ENCODE measurements around the gene CUL7.

The CUL7 gene

DNA sequence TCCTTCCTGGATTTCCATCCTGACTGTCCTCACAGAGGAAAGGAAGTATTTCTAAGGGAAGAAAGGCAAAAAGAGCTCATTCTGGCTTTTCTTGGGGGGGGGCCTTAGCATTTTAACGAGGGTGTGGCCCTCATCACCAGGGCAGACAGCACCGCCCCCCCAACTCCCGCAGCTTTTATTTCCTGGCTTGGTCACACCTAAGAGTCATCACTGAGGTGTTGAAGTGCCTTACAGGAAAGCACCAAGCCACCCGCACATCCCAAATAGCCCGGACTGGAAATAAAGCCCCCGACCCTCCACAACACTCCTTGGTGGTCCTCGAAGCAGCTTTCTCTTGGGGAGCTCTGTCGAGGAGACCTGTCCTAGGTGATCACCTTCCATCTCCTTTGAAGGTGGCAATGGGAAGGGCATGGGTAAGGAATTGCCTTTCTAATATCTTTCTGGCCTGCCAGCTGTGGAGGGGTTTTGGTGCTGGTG, 23.7 kb upstream of the CUL7 start:
- no peak for DNase-seq (ENCODE audit: low read depth)

DNA sequence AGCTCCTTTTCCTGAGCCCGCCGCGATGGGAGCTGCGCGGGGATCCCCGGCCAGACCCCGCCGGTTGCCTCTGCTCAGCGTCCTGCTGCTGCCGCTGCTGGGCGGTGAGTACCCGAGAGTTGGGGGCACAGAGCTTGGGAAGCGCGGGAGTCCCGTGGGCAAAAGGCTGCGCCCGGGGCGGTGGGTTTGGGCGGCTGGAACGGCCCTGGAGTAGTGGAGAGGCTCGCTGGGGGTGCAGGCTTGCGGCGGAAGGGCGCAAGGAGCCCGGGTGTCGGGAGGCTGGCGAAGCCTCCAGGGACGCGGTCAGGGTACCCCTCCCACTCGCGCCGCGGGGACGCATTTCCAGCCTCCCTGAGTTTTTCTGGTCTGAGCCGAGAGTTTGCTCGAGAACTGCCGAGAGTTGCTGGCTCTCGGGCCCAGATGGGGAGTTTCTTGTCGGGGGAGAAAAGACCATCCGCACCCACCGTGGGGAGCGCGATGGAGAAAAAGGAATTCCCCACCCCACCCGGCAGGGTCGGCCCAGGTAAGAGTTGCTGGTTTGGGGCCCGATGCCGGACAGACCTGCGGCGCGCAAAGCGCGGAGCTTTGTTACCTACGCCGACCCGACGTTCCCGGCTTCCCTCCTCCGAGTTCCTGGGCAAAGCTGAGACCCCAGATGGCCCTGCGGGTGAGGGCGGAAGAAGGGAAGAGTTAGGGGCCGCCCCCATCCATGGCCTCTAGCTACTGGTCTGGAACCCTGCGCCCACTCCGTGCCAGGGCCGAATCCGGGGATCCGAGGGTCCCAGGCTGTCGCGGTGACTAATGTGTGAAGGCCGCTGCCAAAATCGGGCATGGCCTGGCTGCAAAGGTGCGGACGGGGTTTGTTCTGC, 23.0 kb upstream of the CUL7 start:
- DNase-seq (ENCODE audit: low read depth), result no peak

DNA sequence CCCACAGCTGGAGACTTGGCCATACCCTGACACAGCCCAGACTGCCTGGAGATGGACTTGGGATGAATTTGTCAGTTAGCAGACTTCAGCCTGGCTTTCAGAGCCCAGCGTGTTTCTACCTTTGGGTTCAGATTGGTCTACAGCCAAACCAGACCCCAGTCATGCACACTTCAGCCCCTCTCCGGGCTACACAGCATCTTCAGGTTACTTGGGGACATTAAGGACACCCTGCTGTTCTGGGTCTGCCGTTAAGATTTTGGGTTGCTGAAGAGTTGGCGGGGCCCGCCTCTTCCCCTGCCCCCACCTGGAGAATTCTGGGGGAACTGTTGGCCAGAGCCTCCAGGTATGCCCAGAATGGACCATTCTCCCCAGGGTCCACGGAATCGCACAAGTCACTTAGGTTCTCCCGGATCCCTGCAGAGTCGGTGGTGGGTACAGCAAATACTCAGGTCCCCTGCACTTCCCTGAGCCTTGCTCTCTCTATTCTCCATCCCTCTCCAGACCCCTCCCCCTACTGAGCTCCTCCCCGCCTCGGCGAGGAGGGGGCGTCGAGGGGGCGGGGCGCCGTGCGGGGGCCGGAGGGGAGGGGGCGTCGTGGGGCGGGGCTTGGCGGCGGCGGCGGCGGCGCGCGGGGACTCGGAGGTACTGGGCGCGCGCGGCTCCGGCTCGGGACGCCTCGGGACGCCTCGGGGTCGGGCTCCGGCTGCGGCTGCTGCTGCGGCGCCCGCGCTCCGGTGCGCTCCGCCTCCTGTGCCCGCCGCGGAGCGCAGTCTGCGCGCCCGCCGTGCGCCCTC, 22.2 kb upstream of the CUL7 start, which contains the start of gene PTK7:
Gene PTK7 (plus strand): TSS at position 645 of the 794 bp plus-strand sequence. CDS start 175 bp downstream, outside the sequence.
- DNase-seq (ENCODE audit: low read depth), result no peak

DNA sequence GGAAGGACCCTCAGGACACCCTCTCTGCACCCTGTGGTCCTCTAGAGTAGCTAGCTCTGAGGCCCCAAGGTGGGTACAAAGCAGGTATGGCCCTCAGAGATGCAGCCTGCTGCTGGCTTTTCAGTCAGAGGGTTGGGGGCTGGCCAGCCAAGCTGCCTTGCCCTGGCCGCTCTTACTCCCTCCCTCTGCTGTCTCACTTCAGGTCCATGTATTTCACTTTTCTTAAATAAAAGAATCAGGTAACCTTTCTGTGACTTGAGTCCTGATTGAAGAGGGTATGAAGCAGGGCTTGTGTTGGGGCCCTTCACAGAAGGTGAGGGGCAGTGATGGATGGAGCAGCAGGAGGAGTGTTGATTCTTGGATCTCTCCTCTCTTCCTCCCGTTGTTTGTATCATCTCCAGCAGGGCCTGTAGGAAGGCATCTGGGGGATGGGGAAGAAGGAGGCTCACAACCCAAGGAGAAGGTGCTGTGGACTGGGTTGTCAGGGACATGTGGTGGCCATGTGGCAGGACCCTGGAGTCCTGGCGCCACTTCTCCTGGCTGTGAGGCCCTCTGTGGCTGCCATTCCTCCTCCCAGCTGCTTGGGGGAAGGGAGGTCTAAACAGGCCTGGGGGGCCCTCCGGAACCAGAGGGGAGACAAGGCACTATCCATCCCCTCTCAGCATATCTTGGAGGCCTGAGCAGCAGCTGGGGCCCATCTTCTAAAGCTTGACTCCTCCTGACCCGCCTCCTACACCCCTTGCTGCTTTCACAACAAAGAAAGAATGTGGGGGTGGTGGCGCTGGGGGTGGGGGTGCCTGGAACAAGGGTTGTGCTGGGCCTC, 21.4 kb upstream of the CUL7 start:
- DNase-seq (ENCODE audit: low read depth), result peak; percentile 63

DNA sequence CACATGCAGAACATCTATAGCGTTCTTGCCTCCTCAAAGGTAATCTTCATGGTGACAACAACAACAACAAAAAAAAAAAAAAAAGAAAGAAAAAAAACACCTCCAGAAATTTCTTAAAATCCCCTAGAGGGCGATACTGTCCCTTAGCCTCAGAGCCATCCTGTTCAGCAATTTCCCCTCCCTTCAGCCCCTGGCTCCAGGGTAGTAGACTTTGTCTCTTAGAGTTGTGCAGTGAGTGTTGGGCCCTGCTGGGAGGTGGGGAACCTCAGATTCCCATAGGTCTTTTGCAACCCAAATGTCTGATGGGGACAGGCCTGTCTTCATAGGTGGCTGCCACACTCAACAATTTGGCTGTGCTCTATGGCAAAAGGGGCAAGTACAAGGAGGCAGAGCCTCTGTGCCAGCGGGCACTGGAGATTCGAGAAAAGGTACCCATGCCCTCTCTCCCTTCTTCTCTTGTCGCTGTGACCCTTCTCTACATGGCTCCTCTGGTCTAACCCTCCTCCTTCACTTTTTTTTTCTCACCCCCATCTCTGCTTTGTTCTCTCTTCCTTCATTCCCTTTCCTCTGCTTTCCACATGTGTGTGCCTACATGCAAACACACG, 16.5 kb upstream of the CUL7 start:
- no peak for DNase-seq (ENCODE audit: low read depth)

DNA sequence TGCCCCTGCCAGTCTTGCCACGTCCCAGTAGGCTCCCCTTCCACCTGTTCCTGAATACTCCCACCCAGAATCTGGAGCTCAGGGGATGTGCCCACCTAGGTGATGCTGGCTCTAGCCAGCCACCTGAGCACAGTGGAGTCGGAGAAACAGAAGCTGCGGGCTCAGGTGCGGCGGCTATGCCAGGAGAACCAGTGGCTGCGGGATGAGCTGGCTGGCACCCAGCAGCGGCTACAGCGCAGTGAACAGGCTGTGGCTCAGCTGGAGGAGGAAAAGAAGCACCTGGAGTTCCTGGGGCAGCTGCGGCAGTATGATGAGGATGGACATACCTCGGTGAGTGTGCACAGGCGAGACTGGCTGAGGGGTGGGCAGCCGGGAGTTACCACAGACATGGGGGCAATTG, 9.2 kb upstream of the CUL7 start:
- no peak for DNase-seq (ENCODE audit: low read depth)

DNA sequence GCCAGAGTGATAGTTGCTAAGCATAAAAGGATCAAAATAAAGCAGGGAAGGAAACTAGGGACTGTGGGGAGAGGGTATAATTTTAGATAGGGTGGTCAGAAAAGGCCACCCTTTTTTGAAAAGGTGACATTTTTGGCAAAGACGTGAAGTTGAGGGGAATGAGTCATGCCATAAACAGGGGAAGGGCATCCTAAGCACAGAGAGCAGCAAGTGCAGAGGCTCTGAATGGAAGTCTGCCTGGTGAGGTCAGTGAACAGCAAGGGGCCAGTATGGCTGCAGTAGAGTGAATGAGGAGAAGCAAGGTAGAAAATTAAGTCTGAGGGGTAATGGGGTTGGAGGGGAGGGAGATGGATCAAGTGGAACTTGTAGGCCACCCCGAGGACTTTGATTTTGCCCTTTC, 8.2 kb upstream of the CUL7 start:
- DNase-seq (ENCODE audit: low read depth), result no peak

DNA sequence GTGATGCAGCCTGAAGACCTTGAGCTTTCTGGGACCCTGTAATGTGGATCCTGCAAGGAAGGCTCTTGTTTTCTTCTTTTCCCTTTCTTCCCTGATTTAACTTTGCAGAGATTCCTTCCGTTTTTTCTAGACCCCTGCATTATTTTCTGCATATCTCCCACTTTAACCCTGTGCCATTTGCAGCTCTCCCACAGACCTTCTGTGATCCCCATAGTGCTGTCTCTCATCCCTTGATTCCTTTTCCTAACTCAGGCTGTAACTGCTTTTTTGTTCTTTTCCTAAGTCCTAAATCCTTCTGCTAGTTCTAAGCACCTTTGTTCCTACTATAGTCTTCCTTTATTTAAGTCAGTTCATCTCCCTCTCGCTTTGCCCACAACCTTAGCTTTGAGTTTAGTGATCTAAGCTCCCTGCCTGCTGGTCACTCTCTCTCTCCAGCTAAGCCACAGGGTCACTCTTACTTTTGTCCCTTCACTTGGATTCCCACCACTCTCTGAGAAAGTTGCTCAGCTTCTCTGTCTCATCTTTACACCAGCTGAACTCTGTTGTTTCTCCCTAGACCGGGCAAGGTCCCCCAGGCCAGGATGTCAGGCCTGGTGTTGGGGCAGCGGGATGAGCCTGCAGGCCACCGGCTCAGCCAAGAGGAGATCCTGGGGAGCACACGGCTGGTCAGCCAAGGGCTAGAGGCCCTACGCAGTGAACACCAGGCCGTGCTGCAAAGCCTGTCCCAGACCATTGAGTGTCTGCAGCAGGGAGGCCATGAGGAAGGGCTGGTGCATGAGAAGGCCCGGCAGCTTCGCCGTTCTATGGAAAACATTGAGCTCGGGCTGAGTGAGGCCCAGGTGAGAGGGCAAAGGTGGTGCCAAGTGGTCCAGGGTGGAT, 7.3 kb upstream of the CUL7 start:
- no peak for DNase-seq (ENCODE audit: low read depth)

DNA sequence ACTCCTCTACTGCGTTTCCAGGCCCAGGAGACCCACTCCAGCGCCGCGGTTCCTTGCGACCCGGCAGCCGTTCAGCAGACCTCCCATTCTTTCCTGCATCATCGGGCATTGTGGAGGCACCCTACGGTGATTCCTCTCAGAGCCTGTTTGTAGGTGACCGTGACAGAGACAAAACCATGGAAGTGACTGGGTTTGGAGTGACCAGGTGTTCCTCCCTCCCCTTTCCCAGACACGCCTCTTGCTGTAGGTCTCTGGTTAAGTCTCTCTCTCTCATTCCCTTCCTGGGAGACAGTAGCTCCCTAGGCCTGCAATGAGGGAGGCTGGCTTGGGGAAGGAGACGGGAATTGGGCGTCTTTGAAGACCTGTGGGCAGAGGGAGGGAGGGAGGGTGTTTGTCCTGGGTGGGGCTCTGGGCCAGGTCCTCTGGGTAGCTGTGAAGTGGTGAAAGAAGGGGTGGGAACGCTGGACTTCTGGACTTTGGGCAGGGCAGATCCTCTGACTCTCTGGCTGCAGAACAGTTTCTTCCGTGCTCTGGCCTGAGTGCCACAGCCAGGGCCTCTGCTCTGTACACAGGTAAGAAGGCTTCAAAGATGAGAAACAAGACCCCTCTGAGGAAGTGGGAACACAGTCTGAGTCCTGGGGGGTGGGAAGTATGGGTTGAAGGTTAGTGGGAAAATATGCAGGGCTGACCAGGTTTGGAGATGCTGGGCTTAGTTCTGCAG, 6.5 kb upstream of the CUL7 start:
- no peak for DNase-seq (ENCODE audit: low read depth)

DNA sequence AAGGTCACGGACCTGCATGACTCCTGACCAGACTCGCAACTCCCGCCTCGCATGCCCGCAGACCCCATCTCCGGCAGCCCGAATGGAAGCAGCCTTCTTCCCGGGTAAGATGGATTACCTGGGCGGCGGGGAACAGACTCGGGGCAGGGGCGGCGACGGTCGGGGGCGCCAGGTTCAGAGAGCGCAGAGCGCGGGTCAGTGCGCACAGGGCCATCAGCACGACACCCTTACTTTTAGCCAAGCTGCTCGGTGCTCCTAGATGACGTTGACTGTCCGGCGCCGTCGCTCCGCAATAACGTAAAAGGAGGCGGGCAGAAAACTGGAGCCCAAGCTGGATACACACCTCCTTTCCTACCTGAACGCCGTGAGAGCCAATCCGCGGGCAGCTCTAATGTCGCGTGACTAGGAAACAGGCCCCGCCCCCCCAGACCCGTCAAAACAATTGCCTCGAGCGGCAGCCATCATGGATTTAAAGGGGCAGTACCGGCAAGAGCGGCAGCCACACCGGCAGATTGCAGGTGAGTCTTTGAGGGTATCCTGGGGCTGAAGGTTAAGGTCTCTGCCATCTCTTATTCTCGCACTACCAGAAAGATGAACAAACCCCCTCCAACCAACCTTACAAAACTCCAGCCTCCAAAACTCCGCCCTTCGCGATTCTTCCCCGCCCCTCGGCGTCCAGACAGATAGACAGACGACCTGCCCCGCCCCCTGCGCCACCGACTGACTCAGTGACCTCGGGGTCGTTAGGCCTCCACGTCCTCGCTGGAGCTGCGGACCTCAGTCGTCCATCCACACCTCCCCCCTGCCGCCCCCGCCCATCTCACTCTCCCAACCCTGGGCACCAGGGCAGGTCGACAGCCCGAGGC, 5.8 kb upstream of the CUL7 start, which contains the start of the genes KLC4 and MRPL2:
Gene KLC4 (plus strand): TSS at position 464 of the 866 bp plus-strand sequence. CDS start 1,705 bp downstream, outside the sequence.
Gene MRPL2 (minus strand): TSS at position 267 of the 866 bp plus-strand sequence. CDS start 53 bp downstream, at position 214.
- peak; percentile 95 for DNase-seq (ENCODE audit: low read depth)

DNA sequence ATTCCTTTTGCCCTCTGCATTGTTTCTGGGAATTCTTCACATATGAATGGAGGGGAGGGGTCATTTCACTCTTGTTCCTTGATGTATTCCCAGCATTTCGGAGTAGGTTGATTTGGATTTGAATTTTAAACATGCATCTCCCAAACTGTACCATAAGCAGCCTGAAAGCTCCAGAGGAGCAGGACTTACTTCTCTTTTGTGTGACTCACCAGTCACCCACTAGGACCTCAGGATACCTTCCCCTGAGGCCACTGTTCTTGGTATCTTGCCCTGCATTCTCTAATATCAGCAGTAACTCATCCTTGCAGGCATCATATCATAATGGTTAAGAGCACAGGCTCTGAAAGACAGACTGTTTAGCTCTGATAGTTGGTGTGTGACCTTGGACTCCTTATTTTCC, 4.9 kb upstream of the CUL7 start:
- no peak for DNase-seq (ENCODE audit: low read depth)

DNA sequence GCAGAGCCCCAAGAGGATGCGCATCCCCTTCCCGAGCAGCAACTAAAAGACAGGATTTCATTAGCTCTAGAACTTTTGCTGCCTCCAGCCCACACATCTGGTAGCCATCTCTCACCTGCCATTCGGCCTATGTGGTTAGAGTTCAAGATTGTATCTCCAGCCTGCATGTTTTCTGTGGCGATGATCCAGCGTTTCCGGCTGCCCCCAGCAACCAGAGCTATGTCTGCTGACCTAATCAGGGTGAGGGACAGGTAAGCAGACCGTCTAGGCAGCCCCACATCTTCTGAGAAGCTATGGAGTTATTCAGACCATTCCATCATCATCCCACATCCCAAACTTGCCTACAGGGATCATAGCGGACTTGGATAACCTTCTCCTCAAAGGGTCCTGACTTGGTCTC, 2.3 kb upstream of the CUL7 start:
- no peak for DNase-seq (ENCODE audit: low read depth)

DNA sequence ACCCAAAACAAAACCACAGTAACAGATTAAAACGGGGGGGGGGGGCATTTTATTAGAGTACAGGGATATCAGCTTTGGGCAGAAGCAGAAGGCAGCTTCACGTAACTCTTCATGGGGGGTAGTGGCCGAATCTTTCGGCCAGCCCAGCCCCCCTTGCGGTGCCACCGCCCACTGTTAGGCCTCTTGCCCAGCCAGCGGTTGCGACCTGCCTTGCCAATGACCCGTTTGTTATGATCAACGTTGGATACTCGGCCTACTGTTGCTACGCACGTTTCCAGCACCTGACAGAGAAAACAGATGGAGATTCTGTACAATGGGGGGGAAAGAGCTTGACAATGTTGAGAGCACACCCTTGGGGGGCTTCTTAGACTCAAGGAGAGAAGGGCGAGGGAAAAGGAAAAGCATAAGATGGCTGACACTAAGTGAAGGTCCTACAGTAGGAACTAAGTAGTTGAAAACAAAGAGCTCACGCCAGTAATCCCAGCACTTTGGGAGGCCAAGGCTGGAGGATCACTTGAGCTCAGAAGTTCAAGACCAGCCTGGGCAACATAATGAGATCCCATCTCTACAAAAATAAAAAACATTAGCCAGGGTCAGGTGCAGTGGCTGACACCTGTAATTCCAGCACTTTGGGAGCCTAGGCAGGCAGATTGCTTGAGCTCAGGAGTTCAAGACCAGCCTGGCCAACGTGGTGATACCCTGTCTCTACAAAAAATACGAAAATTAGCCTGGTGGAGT, 724 bp upstream of the CUL7 start:
- no peak for DNase-seq (ENCODE audit: low read depth)

DNA sequence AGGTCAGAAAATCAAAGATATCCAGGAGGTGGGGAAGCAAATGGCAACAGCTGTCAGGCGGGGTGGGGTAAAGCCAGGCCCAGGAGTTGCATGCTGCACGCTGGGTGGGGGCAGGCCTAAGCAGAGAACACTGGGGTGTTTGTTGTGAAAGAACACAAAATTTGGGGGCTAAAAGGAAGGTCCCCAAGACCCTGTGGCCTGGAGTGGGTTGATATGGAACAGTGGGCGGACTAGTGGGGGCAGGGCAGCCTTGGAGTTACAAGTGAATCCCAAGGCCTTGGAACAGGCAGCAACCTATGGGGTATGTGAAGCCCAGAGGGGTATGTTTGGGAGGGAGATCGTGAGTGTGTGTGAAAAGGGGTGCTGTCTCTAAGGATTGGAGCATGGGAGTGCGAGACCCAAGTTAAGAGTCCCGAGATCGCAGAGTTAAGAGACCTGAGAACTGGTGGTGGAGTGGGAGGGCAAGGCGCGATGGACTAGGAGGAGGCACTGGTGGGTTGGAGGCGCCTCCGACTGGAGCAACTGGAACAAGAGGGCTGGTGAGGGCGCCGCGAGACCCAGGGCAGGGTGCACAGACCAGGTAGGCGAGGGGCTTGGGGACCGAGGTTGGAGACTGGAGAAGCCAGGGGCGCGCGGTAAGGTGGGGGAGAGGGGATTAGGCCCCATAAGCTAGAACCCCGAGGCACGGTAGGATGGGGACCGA, 658 bp downstream of the CUL7 start:
- DNase-seq (ENCODE audit: low read depth), result no peak

DNA sequence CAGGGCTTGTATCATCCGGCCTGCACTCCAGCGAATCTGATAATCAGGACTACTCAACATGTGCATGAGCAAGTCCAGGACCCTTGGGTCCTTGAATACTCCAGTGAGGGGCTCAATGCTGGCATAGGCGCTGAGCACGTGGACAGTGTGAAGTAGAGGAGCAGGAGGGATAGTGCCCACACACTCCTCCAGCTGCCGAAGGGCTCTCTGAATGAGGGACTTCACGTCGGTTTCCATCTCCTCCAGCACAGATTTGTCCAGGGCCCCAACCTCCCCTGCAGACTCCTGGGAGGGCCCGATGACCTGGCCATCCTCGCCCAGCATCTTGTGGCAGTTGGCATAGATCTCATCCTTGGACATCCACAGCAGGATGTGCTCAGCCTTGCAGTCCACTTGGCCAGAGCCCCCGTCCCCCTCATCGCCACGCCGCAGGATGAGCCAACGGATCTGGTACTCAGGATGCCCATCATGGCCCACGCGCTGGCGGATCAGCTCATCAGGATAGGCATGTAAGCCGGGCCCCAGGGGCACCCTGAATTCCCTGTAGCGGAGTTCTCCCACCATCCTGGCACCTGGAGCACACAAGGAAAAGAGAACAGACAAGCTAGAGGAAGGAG, 1.3 kb downstream of the CUL7 start:
- no peak for DNase-seq (ENCODE audit: low read depth)

DNA sequence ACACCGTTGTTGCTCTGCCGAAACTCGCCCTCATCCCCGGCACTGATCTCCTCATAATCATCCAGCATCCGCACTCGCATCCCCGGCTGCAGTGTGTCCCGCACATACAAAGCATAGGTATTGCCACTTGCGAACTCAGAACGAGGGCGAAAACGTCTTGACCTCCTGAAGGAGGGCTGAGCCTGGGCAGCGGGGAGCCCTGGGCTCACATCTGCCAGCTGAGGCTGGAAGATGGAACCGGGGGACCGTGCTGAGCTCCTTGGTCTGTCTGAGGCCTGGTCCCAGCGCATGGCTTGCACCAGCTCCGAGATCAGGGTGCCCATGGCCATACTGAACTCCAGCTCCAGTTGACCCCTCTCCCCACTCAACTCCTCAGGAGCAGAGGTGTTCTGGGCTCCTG, 2.7 kb downstream of the CUL7 start:
- no peak for DNase-seq (ENCODE audit: low read depth)

DNA sequence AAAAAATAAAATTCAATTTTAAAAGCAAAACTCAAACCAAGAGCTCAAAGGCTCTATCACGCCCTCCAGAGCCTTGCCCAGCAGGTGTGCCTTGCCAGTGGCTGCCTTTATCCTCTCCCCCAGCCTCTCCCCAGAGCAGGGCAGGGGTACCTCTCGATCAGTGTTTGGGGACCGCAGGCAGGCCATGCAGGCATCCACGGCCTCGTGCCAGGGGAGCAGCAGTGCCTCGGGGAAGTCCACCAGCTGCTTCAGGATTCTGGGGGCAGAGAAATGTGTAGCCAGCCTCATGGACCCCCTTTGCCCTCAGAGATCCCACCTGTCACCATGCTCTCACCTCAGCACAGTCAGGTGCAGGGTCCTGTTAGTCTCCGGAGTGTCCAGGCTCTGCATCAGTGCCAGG, 5.7 kb downstream of the CUL7 start:
- DNase-seq (ENCODE audit: low read depth), result no peak
